Measurements from ENCODE around the gene S100A5.

S100A5 gene

GRCh38 chr1:153568367-153569099, 27.8 kb upstream of the S100A5 start:
- TF ChIP-seq CTCF (IDR thresholded peaks at IDR 0.05; ENCODE audit: low read depth, low read length) (peak; percentile 94), POLR2A (IDR thresholded peaks at IDR 0.05; ENCODE audit: extremely low read depth, insufficient read length) (no peak), MAX (IDR thresholded peaks at IDR 0.05; ENCODE audit: low read depth, low read length) (peak; percentile 29; the same call in 1 of the 2 replicates), MYC (IDR thresholded peaks at IDR 0.05; ENCODE audit: low read depth, low read length) (no peak)
- peak; percentile 80 for DNase-seq (ENCODE audit: low read depth)
- no peak overlapping the region for H3K4me3 ChIP-seq (ENCODE audit: low read depth, low read length)

- DNase-seq (ENCODE audit: low read depth): no peak
- TF ChIP-seq POLR2A (IDR thresholded peaks at IDR 0.05; ENCODE audit: extremely low read depth, insufficient read length) (no peak), CTCF (IDR thresholded peaks at IDR 0.05; ENCODE audit: low read depth, low read length) (no peak), MYC (IDR thresholded peaks at IDR 0.05; ENCODE audit: low read depth, low read length) (no peak), MAX (IDR thresholded peaks at IDR 0.05; ENCODE audit: low read depth, low read length) (no peak)
- no peak overlapping the region for H3K4me3 ChIP-seq (ENCODE audit: low read depth, low read length)
Measured at GRCh38 chr1:153567621-153568366, 27.1 kb upstream of the S100A5 start.

GRCh38 chr1:153566414-153567371, 26.0 kb upstream of the S100A5 start:
- peak; percentile 97 for DNase-seq (ENCODE audit: low read depth)
- no peak overlapping the region for H3K4me3 ChIP-seq (ENCODE audit: low read depth, low read length)
- TF ChIP-seq CTCF (IDR thresholded peaks at IDR 0.05; ENCODE audit: low read depth, low read length): no peak
- TF ChIP-seq MAX (IDR thresholded peaks at IDR 0.05; ENCODE audit: low read depth, low read length): no peak
- TF ChIP-seq POLR2A (IDR thresholded peaks at IDR 0.05; ENCODE audit: extremely low read depth, insufficient read length): no peak
- TF ChIP-seq MYC (IDR thresholded peaks at IDR 0.05; ENCODE audit: low read depth, low read length): no peak

GRCh38 chr1:153565529-153566374, 25.0 kb upstream of the S100A5 start, which contains the start of gene S100A2:
Gene S100A2 (minus strand): TSS chr1:153565844. CDS start chr1:153563877, 1,967 bp downstream.
- TF ChIP-seq MAX (IDR thresholded peaks at IDR 0.05; ENCODE audit: low read depth, low read length) (no peak), POLR2A (IDR thresholded peaks at IDR 0.05; ENCODE audit: extremely low read depth, insufficient read length) (no peak), CTCF (IDR thresholded peaks at IDR 0.05; ENCODE audit: low read depth, low read length) (no peak), MYC (IDR thresholded peaks at IDR 0.05; ENCODE audit: low read depth, low read length) (no peak)
- DNase-seq (ENCODE audit: low read depth): peak; percentile 59
- H3K4me3 ChIP-seq (ENCODE audit: low read depth, low read length): no peak within 1 kb of the TSS

Data from NB4 (cell line).